ENCODE data around the gene CAMSAP1.

GRCh38 chr9:135764731-135765130, 142.6 kb downstream of the CAMSAP1 start:
- TF ChIP-seq TAF1 (IDR thresholded peaks at IDR 0.05; ENCODE audit: low read depth) (no peak), YY1 (IDR thresholded peaks at IDR 0.05; ENCODE audit: low read depth) (no peak), EP300 (IDR thresholded peaks at IDR 0.05; ENCODE audit: borderline replicate concordance) (no peak), FOXM1 (IDR thresholded peaks at IDR 0.05; ENCODE audit: borderline replicate concordance, low read depth) (no peak), REST (IDR thresholded peaks at IDR 0.05; ENCODE audit: low read depth) (no peak), RAD21 (IDR thresholded peaks at IDR 0.05; ENCODE audit: low read depth) (no peak), NFIC (IDR thresholded peaks at IDR 0.05) (no peak), MAX (IDR thresholded peaks at IDR 0.05) (no peak), CEBPB (IDR thresholded peaks at IDR 0.05) (no peak), EGR1 (IDR thresholded peaks at IDR 0.05) (no peak)
